ENCODE data around the gene NPFFR1. TPM values are rescaled to one million over a fixed set of nuclear protein-coding genes. Genes with fewer than 3 reads are reported as not detected.

NPFFR1 gene, protein sequence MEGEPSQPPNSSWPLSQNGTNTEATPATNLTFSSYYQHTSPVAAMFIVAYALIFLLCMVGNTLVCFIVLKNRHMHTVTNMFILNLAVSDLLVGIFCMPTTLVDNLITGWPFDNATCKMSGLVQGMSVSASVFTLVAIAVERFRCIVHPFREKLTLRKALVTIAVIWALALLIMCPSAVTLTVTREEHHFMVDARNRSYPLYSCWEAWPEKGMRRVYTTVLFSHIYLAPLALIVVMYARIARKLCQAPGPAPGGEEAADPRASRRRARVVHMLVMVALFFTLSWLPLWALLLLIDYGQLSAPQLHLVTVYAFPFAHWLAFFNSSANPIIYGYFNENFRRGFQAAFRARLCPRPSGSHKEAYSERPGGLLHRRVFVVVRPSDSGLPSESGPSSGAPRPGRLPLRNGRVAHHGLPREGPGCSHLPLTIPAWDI
- not detected for total RNA-seq

DNA sequence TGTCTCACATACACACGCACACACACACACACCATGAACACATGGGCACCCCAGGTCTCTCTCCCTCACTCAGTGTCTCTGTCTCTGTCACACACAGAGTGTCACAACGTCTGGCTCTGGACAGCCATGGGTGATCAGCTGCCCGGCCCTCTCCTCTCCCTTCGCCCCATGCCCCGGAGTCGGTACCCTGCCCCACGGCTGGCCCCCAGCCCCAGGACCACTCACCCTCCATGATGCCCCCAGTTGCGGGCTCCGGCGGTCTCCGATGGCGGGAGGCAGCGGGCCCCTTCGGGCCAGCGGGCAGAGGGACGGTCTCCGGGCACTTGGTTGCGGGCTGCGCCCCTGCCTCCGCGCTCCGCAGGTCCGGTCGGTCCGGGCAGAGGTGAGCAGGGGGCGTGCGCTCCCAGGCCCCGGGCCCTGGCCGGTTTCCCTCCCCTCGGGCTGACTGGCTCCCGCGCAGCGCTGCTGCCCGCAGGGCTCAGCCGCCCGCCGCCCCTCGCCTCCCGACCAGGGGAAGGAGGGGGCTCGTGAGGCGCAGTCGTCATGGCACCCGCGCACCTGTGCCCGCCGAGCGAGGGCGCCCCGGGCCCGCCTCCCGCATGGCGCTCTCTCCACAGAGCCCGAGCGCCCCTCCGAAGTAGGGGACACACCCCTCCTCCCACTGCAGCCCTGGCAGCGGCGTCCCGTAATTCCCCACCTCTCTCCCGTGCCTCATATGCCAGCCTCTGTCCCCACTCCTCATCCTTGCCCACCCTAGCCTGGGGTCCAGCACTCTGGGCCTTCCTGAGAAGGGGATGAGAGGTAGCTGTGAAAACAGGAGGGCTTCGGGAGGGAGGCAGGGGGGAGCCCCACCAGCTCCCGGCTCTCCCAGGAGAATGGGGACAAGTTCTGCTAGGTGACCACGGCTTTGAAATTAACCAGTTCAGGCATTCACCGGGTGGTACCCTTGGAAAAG is at the start of gene NPFFR1:
TSS of gene NPFFR1 (minus strand) at position 560 of the 955 bp plus-strand sequence. CDS start at position 232, 328 bp downstream.
- DNase-seq (ENCODE audit: low spot score): no peak
- ATAC-seq: peak; percentile 19

DNA sequence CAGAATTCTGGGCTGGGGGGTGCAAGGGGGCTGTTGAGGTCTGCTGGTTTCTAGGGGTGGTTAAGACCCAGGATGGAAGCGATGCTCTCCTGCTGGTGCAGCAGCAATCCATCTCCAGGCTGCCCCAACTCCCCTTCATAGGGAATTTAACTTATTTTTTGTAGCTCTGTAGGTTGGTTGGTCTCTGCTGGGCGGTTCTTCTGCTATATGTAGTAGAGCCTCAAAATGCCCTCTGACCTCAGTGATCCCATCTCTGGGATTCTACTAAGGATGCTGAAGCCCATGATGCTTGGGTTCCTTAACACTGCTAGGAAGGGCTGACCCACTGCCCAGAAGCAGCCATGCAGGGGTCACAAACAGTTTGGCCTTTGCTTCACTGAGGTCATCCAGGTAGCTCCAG is 49.5 kb upstream of the NPFFR1 start:
- ATAC-seq (no peak), DNase-seq (ENCODE audit: low spot score) (no peak)

DNA sequence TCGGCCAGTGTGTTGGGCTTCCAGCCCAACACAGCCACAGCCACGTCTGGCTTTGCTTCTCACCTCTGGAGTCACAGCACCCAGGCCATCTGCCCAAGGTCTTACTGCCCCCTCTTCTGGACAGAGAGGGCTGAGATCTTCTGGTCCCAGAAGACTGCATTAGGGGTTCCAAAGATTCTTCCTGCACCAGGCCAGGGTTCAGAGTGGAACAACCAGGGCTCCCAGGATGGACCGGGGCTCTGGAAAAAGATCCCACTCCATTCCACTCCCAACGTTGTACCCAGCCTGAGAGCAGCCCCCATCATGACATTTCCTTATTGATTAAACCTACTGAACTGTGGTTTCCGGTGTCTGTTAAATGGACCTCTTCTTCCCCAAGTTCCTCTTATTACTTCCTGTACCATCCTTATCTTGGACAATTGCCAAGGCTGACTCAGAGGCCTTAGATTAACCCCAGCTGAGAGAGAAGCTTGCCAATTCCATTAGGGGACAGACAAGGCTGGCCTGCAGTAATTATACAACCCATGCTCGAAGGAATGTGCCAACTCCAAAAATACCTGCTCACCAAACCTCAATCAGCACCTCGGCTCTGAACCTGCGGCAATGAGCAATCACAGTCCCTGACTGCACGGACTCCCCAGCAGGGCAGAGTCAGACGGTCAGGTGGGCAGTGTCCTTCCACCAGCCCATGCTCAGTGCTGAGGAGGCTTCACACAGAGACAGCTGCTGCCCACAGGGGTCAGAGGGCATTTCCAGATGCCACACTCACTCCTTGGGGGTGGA is 47.9 kb upstream of the NPFFR1 start:
- ATAC-seq: peak; percentile 77
- DNase-seq (ENCODE audit: low spot score): no peak

DNA sequence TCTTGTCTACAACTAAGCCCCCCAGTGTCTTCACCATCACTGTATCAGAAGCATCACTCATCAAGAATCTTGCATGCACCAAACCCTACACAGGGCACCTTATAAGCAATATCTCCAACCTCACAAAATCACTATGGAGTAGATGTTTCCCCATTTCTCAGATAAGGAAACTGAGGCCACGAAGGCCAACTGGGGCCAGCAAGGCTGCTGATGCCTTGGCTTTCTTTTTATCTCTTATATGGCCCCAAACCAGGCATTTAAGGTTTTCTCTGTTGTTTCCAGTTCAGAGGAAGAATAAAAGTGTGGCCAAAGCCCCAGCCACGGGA is 47.3 kb upstream of the NPFFR1 start:
- ATAC-seq (no peak), DNase-seq (ENCODE audit: low spot score) (no peak)

DNA sequence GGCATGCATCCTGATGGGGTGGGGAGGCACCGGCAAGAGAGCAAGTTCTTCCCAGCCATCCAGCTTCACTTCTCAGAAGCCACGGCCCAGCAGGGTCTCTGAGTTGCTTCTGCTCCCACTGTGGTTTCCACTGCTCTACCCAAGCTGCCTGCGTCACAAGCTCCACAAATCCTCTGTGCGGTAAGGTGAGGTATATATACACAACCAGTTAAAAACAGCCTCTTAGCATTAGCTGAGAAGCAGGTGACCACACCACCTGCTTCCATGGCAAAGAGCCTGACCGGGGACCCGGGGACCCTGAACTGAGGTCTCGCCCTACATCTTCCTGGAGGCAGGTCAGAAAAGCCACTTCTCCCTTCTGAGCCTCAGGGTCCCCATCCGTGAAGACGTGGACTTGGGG is 46.9 kb upstream of the NPFFR1 start:
- ATAC-seq (no peak), DNase-seq (ENCODE audit: low spot score) (no peak)

DNA sequence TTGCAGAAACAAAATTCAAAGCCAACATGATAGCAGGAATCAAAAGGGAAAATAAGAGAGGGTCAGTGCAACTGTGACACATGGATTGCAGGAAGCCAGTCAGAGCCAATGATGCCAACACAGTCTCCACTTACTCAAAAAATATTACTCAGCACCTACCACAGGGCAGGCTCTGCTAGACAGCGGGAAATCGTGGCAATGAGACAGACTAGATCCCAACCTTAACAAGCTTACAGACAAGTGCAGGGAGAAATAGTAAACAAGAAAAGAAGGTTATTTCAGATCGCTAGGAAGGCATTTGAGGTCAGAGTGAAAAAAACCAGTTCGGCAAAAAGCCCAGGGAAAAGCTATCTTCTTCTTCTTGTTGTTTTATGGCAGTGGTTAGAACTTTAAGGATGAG is 45.2 kb upstream of the NPFFR1 start:
- ATAC-seq (no peak), DNase-seq (ENCODE audit: low spot score) (no peak)

DNA sequence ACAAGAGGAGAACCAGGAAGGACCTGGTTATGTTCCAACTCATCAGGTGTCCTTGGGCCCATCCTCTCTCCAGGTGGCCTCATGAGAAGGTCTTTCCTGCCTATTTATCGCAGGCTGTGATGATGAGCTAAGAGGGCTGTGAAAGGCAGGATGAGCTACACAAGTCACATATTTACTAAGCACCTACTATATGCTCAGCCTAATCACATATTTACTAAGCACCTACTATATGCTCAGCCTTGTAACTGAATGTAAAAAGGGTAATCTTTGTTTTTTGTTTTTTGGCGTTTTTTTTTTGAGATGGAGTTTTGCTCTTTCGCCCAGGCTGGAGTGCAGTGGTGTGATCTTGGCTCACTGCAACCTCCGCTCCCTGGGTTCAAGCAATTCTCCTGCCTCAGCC is 44.2 kb upstream of the NPFFR1 start:
- ATAC-seq (no peak), DNase-seq (ENCODE audit: low spot score) (no peak)

DNA sequence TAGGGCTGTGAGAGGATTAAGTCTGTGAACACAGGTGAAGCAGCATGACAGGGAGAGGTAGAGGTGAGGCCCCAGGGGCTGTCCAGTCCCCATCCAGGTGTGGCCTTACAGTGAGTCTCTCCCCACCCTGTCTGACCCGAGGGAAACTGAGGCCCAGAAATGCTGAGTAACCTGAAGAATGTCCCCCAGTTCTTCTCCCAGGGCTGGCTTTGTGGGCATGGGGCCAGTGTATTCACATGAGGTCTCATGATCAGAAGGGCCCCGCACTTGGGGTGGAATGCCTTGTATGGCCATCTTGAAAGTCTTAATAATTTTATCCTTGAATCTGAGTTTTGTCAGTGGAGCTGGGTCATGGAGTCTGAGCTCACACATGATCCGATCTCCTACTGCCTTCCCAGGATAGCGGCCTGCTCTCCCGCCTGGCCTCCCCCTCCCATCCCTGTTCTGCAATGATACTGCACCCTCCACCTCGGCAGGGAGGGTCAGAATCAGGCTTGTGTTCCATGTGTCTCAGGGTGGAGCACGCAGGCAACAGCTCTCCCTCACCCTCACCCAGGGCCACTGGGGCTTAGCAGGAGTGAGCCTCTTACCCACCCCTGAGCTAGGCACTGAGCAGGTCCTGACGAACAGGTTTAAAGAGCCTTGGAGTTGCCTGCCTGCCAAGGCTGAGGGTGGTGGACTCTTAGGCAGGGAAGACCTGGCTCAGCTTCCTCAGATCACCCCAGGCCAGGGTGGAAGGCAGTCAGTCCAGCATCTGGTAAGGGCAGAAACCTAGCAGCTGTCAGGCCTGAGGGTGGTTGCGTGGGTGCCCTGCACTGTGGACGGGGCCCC is 41.4 kb upstream of the NPFFR1 start:
- DNase-seq (ENCODE audit: low spot score) (no peak), ATAC-seq (no peak)

DNA sequence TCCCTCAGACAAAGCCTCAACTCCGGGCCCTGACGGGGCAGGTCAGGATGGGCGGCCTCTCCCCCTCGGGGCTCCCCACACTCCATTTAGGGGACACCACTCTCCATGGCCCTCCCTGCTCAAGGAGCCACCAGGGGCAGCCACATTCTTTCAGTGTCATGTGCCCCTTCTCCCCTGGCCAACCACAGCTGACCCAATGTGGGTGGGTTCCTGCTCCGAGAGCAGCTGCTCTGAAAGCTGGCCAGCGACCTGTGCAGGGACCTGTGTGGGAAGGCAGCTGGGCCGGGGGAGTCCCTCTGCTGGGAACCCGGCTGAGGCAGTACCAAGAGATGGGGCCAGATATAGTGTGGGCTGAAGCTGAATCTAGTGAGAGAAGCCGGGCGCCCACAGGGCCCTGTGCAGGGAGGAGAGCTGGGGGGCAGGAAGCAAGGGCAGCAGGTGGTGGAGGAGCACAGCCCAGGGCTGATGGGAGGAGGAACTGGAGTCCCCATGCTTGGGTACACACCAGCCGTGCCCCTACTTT is 40.6 kb upstream of the NPFFR1 start:
- DNase-seq (ENCODE audit: low spot score) (no peak), ATAC-seq (peak; percentile 9)

DNA sequence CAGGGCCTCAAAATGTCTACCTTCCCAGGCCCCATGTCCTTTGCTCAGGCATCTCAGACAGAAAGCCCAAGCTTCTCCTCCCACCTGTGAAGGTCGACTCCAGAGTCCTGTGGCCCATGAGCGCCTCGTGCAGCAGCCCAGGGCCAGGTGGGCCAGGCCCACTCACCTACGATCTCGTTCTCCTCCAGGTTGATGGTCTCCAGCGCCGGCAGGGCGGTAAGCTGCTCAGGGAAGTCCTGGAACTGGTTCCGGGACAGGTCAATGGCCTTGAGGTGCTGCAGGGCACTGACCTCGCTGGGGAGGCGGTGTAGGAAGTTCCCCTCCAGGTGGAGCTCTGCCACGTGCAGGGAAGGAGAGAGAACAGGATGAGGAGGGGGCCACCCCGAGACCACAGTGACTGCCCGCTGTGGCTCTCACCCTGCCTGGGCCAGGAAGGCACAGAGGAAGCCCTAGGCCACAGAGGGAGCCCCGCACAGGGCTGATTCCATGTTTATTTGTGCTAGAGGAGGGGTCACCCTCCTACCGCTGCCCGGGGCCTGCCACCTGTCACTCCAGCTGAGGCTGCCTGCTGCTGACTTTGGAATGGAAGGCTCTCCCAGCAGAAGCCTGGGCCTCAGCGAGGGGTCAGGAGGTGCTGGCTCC is 40.0 kb upstream of the NPFFR1 start:
- peak; percentile 96 for ATAC-seq
- peak; percentile 86 for DNase-seq (ENCODE audit: low spot score)

DNA sequence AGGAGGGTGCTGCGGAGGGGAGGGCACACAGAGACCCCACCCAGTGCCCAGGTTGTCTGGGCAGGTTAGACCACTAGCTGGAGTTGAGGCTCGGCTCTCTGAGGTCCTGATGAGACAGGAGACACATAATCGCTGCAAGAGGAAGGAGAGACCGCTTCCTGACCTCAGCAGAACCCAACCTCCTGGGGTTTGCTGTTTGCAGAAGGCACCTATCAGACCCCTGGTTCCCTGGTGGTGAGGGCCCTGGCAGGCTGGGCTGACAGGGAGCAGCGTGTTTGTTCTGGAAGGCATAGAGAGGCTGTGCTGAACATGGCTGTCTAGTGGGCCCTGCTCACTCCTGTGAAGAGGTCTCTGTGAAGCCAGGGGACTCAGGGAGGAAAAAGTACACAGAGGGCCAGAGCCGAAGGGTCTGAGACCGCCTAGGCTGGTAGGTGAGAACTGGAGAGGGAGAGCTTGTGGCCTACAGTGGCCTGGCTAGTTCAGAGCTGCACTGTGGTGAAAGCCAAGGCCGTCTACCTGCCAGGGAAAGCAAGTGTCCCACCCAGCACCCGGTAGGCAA is 39.4 kb upstream of the NPFFR1 start:
- peak; percentile 13 for ATAC-seq
- DNase-seq (ENCODE audit: low spot score): no peak

DNA sequence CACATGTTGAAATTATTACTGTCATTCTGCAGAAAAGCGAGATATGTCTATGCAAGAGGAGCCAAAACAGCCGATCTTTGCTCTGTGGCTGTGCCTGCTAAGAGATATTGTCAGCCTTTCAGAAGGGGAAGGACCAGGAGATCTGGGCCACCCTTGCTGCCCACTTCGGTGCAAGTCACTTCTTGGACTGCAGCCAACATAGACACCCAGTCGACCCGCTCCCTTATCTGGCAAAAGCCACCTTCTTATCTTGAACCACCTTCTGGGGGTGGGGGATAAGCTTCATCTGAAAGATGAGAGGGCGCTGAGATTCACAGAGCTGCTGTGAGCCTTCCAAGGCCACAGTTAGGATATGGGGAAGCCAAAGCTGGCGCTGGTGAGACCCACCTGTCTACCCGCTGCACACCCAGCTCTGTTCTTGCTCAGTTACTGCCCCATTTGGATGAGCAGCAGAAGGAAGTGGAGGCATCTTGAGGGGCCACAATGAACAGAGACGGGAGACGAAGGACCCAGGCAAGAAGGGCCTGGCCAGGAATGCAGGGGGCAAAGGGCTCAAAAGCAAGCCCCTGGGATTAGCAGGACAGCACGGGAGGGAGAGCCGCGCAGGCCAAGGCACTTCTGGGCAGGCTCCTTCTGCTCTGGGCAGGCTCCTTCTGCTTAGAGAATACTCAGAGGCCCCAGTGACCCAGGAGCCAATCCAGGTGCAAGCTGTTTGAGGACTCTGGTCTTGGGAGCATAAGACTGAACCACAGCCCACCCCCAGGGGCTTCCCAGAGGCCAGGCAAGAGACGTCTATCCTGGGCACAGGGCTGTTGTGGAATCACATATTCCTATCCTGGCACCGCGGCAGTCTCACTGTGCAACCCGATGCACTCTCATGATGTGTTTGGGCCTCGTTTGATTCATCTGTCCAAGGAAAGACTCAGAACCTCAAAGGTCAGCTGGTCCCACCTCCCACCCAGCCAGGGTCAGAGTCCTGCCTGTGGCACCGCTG is 38.4 kb upstream of the NPFFR1 start:
- ATAC-seq (no peak), DNase-seq (ENCODE audit: low spot score) (no peak)

DNA sequence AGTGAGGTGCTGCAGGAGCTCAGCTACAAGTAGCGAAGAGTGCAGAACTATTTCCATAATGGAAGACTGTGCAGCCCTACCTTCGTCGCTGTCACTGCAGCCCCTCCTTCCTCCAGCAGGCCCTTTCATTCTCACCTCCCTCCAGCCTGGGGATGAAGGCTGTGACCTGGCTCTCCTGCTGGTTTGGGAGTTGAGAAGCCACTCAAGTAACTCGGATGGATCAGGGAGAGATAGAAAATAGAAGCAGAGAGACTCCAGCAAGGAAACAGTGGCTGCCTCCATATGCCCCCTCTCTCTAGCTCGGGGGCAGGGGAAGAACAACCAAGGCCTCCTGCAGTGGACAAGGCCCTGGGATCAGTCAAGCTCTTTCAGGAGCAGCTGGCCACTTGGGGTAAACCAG is 37.4 kb upstream of the NPFFR1 start:
- ATAC-seq (no peak), DNase-seq (ENCODE audit: low spot score) (no peak)

DNA sequence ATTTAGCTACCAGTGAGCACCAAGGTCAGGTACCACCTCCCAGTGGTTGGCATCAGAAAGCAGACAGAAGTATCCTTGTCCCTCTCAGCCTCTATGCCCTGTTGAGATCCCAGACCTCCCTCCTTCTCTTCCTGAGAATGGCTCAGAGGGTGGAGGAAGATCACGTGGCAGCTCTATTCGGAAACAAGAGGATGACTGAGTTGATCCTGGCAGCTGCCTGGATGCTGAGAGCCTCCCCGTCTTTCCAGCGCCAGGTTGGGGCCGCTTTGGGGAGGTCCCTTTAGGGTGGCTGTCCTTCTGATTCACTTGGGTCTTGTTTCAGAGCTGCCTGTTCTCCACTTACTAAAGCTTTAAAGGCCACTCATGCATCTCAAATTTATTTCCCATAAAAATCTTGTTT is 36.9 kb upstream of the NPFFR1 start:
- ATAC-seq (no peak), DNase-seq (ENCODE audit: low spot score) (no peak)

DNA sequence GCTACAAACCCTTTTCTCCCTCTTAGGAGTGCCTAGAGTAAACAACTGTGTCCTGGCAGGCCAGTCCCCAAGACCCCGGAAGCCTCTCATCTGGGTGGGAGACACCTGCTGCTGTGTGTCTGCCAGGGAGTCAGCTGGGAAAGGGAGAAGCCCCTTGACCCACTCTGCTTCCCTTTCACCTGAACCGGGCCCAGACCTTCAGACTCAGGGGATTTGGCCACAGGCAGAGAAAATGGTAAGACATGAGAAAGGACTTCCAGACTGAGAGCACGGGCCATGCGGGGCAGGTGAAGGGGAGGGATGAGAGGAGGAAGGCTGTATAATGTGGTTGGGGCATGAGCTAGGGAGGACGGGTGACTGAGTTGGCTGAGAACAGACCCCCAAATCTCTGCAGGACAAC is 36.0 kb upstream of the NPFFR1 start:
- DNase-seq (ENCODE audit: low spot score): no peak
- no peak for ATAC-seq

DNA sequence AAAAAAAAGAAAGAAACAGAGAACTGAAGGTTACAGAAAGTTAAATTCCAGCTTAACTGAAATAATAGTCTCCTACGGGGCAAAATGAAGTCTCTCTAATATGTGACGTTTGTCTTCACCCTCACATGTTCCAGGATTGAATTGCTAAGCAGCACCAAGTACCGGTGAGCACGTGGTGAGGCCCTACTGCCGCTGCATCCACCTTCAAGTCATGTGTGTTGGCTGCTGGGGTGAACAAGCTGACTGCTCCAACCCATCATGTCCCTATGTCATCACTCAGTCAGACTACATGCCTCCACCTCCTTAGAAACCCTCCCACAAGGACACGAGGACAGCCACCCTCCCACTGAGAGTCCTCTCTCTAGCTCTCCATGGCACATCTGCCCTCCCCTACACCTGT is 35.4 kb upstream of the NPFFR1 start:
- DNase-seq (ENCODE audit: low spot score): no peak
- ATAC-seq: no peak

DNA sequence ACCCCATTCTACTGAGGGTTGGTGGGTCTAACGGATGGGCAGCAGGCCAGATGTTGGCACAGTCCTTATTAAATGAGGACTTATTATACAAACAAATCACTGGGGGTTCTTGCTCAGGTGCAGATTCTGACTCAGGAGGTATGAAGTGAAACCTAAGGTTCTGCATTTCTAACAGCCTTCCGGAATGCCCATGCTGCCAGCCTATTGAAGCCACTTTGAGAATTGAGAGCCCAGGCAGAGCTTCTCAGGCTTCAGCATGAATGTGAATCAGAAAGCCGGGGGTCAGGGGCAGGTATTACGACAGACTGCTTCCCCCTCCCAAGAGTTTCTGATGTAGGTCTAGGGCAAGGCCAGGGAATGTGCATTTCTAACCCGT is 34.1 kb upstream of the NPFFR1 start:
- DNase-seq (ENCODE audit: low spot score): no peak
- ATAC-seq: no peak

DNA sequence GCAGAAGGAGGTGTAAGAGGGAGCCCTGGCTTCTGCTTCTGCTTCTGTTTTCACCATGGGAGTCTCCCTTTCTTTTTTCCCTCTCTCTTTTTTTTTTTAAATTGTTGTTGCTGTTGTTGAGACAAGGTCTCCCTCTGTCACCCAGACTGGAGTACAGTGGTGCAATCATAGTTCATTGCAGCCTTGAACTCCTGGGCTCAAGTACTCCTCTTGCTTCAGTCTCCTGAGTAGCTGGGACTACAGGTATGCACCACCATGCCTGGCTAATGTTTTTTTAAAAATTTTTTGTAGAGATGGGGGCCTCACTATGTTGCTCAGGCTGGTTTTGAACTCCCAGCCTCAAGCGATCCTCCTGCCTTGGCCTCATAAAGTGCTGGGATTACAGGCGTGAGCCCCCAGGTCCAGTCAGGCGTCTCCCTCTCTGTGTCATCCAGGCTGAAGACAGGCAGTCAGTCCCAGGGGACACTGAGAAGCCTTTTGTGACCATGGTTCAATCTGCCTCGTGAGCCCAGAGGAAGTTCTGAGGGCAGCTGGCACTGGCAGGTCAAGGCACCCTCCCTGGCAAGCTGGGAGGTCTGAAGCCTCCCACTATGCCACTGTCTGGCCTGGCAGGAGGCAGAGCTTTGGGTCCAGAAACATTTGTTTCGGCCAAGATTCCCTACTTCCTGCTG is 33.6 kb upstream of the NPFFR1 start:
- DNase-seq (ENCODE audit: low spot score) (no peak), ATAC-seq (peak; percentile 38)
